Activated CD4-positive, alpha-beta memory T cell treated with anti-CD3 and anti-CD28 coated beads for 36 hours (primary cell): ENCODE data around the gene GNAO1. TPM values are rescaled to one million over a fixed set of nuclear protein-coding genes. Genes with fewer than 3 reads are reported as not detected.

ENCODE experiments used
- CTCF ChIA-PET: fragments of 350-600 bp; sonication (Branson Sonifier 250); formaldehyde crosslinking; loops from one replicate; lab custom pipeline; 2021; ENCODE audit warnings: antibody characterized with exemption, inconsistent platforms; lab: Charles Lee
- POLR2A ChIA-PET: fragments of 350-600 bp; sonication (Branson Sonifier 250); formaldehyde crosslinking; loops from one replicate; lab custom pipeline; 2021; ENCODE audit warnings: antibody characterized with exemption; lab: Charles Lee
- DNase-seq: peaks from one replicate; pipeline ENCODE4 v3.0.0-alpha.2; 2020
- H3K27ac Mint-ChIP-seq: one replicate; pipeline ENCODE4 v1.8.0; 2021; ENCODE audit warnings: mixed read lengths
- H3K27me3 Mint-ChIP-seq: one replicate; pipeline ENCODE4 v1.8.0; 2021; ENCODE audit warnings: mixed read lengths
- H3K36me3 Mint-ChIP-seq: one replicate; pipeline ENCODE4 v1.8.0; 2021; ENCODE audit warnings: mixed read lengths
- H3K4me1 Mint-ChIP-seq: one replicate; pipeline ENCODE4 v1.8.0; 2021; ENCODE audit warnings: low read depth, mixed read lengths
- H3K4me3 Mint-ChIP-seq: one replicate; pipeline ENCODE4 v1.8.0; 2021; ENCODE audit warnings: mild to moderate bottlenecking, mixed read lengths
- H3K9me3 Mint-ChIP-seq: one replicate; pipeline ENCODE4 v1.8.0; 2021; ENCODE audit warnings: mixed read lengths
- intact Hi-C: fragments of 100-400 bp; cut with micrococcal nuclease; formaldehyde crosslinking; loops from one replicate; pipeline ENCODE4 v1.15.1; 2023
- total RNA-seq, 2 experiments: library from RNA; stranded (reverse); gene quantifications; one replicate each; pipeline ENCODE4 v1.2.3, GENCODE V29; 2021

Gene GNAO1
- total RNA-seq, 2 experiments from 2014 or later = 1.3 to 1.4 TPM

- Mint-ChIP-seq H3K9me3 (no peaks in the 10 kb centered on the region), H3K4me3 (no peak overlapping the region), H3K36me3 (no peaks in the 10 kb centered on the region), H3K27me3 (peaks cover 1% of the 10 kb centered on the region), H3K4me1 (no peaks in the 10 kb centered on the region), H3K27ac (no peak overlapping the region)
- ChIA-PET CTCF (no interaction called here), POLR2A (no interaction called here)
- intact Hi-C loops = no loop called here
- DNase-seq = no peak
Measured at GRCh38 chr16:56343661-56344517, 152.6 kb downstream of the GNAO1 start.

GRCh38 chr16:56344518-56345405, 153.5 kb downstream of the GNAO1 start:
- POLR2A ChIA-PET = no interaction called here
- no peak for DNase-seq
- Mint-ChIP-seq H3K4me3 (no peak overlapping the region), H3K36me3 (no peaks in the 10 kb centered on the region), H3K4me1 (no peaks in the 10 kb centered on the region), H3K27me3 (peaks cover 1% of the 10 kb centered on the region), H3K9me3 (no peaks in the 10 kb centered on the region), H3K27ac (no peak overlapping the region)
- CTCF ChIA-PET = no interaction called here
- intact Hi-C loops = no loop called here

GRCh38 chr16:56345406-56346050, 154.2 kb downstream of the GNAO1 start:
- H3K36me3 Mint-ChIP-seq = no peaks in the 10 kb centered on the region
- ChIA-PET CTCF (no interaction called here), POLR2A (no interaction called here)
- no peaks in the 10 kb centered on the region for H3K9me3 Mint-ChIP-seq
- no peaks in the 10 kb centered on the region for H3K4me1 Mint-ChIP-seq
- intact Hi-C loops = no loop called here
- H3K27ac Mint-ChIP-seq = no peak overlapping the region
- DNase-seq = no peak
- no peak overlapping the region for H3K4me3 Mint-ChIP-seq
- peaks cover 1% of the 10 kb centered on the region for H3K27me3 Mint-ChIP-seq

GRCh38 chr16:56346131-56346890, 155.0 kb downstream of the GNAO1 start:
- DNase-seq = no peak
- Mint-ChIP-seq H3K9me3 (no peaks in the 10 kb centered on the region), H3K27ac (no peak overlapping the region), H3K36me3 (no peaks in the 10 kb centered on the region), H3K27me3 (peaks cover 1% of the 10 kb centered on the region), H3K4me3 (no peak overlapping the region), H3K4me1 (no peaks in the 10 kb centered on the region)
- intact Hi-C loops = no loop called here
- ChIA-PET POLR2A (no interaction called here), CTCF (no interaction called here)

GRCh38 chr16:56347166-56347565, 155.9 kb downstream of the GNAO1 start:
- Mint-ChIP-seq H3K27me3 (peaks cover 1% of the 10 kb centered on the region), H3K4me3 (no peak overlapping the region), H3K36me3 (no peaks in the 10 kb centered on the region), H3K9me3 (no peaks in the 10 kb centered on the region), H3K27ac (no peak overlapping the region), H3K4me1 (no peaks in the 10 kb centered on the region)
- CTCF ChIA-PET = interaction anchor here (1.1 kb wide), 1 partner anchor 9 kb away, joined by 7 read pairs; no protein-coding TSS in a partner anchor
- POLR2A ChIA-PET = no interaction called here
- DNase-seq = no peak
- intact Hi-C loops = no loop called here

GRCh38 chr16:56347670-56348069, 156.4 kb downstream of the GNAO1 start:
- ChIA-PET POLR2A (no interaction called here), CTCF (interaction anchor here (1.1 kb wide), 1 partner anchor 8 kb away, joined by 7 read pairs; no protein-coding TSS in a partner anchor)
- peaks cover 1% of the 10 kb centered on the region for H3K27me3 Mint-ChIP-seq
- no peak overlapping the region for H3K27ac Mint-ChIP-seq
- DNase-seq = no peak
- intact Hi-C loops = no loop called here
- no peaks in the 10 kb centered on the region for H3K36me3 Mint-ChIP-seq
- no peaks in the 10 kb centered on the region for H3K9me3 Mint-ChIP-seq
- H3K4me3 Mint-ChIP-seq = no peak overlapping the region
- H3K4me1 Mint-ChIP-seq = no peaks in the 10 kb centered on the region

- peaks cover 1% of the 10 kb centered on the region for H3K27me3 Mint-ChIP-seq
- POLR2A ChIA-PET = no interaction called here
Measured at GRCh38 chr16:56348168-56349085, 157.1 kb downstream of the GNAO1 start.

GRCh38 chr16:56349086-56349415, 157.8 kb downstream of the GNAO1 start:
- DNase-seq = no peak
- no peaks in the 10 kb centered on the region for H3K4me1 Mint-ChIP-seq
- no peaks in the 10 kb centered on the region for H3K9me3 Mint-ChIP-seq
- ChIA-PET CTCF (no interaction called here), POLR2A (no interaction called here)
- no peaks in the 10 kb centered on the region for H3K36me3 Mint-ChIP-seq
- H3K27ac Mint-ChIP-seq = no peak overlapping the region
- intact Hi-C loops = no loop called here
- H3K27me3 Mint-ChIP-seq = peaks cover 1% of the 10 kb centered on the region
- H3K4me3 Mint-ChIP-seq = no peak overlapping the region

More at GRCh38 chr16:56348168-56349085, 157.1 kb downstream of the GNAO1 start:
- no peak for DNase-seq
- intact Hi-C loops = no loop called here
- H3K36me3 Mint-ChIP-seq = no peaks in the 10 kb centered on the region
- no peaks in the 10 kb centered on the region for H3K9me3 Mint-ChIP-seq
- H3K4me1 Mint-ChIP-seq = no peaks in the 10 kb centered on the region
- no peak overlapping the region for H3K4me3 Mint-ChIP-seq
- H3K27ac Mint-ChIP-seq = no peak overlapping the region
- CTCF ChIA-PET = no interaction called here

GRCh38 chr16:56349711-56350161, 158.4 kb downstream of the GNAO1 start:
- intact Hi-C loops = no loop called here
- Mint-ChIP-seq H3K9me3 (no peaks in the 10 kb centered on the region), H3K4me1 (no peaks in the 10 kb centered on the region), H3K36me3 (no peaks in the 10 kb centered on the region), H3K4me3 (no peak overlapping the region), H3K27ac (no peak overlapping the region), H3K27me3 (peaks cover 1% of the 10 kb centered on the region)
- POLR2A ChIA-PET = no interaction called here
- DNase-seq = no peak
- CTCF ChIA-PET = no interaction called here

GRCh38 chr16:56350491-56351405, 159.5 kb downstream of the GNAO1 start:
- no peak for DNase-seq
- Mint-ChIP-seq H3K9me3 (no peaks in the 10 kb centered on the region), H3K27ac (no peak overlapping the region), H3K4me1 (no peaks in the 10 kb centered on the region), H3K27me3 (peaks cover 1% of the 10 kb centered on the region), H3K4me3 (no peak overlapping the region), H3K36me3 (no peaks in the 10 kb centered on the region)
- POLR2A ChIA-PET = no interaction called here
- CTCF ChIA-PET = no interaction called here
- intact Hi-C loops = no loop called here
